HepG2 (cell line): ENCODE measurements around the gene FLAD1. TPM values are rescaled to one million over a fixed set of nuclear protein-coding genes. Genes with fewer than 3 reads are reported as not detected.

ENCODE experiments used
- ARID3A ChIP-seq: IDR thresholded peaks from 2 replicates; pipeline ENCODE4 v1.6.1; 2012; ENCODE audit warnings: low read depth, low read length, improper control_type of control experiment
- BHLHE40 ChIP-seq: IDR thresholded peaks from 2 replicates; pipeline ENCODE4 v1.6.1; 2011; ENCODE audit warnings: low read length, improper control_type of control experiment
- FOXO1 ChIP-seq: sonication (generic); formaldehyde crosslinking; IDR thresholded peaks from 2 replicates; pipeline ENCODE4 v1.4.0; 2020; ENCODE audit warnings: missing genetic modification reagents
- FOXO4 ChIP-seq: sonication (generic); formaldehyde crosslinking; conservative IDR thresholded peaks from 2 replicates; pipeline ENCODE4 v1.8.1; 2023; ENCODE audit warnings: missing genetic modification reagents
- HDAC2 ChIP-seq: sonication (generic); formaldehyde crosslinking; IDR thresholded peaks from 2 replicates; pipeline ENCODE4 v1.4.0; 2020; ENCODE audit warnings: missing genetic modification reagents
- IRF9 ChIP-seq: sonication (generic); formaldehyde crosslinking; IDR thresholded peaks from 2 replicates; pipeline ENCODE4 v1.8.0; 2022; ENCODE audit warnings: missing genetic modification reagents, mild to moderate bottlenecking, borderline replicate concordance
- KDM3A ChIP-seq: IDR thresholded peaks from 2 replicates; pipeline ENCODE4 v1.6.1; 2018; ENCODE audit warnings: low read depth, missing compliant biosample characterization
- LRRFIP1 ChIP-seq: sonication (generic); formaldehyde crosslinking; conservative IDR thresholded peaks from 2 replicates; pipeline ENCODE4 v1.4.0; 2020; ENCODE audit warnings: missing genetic modification reagents
- MTA1 ChIP-seq: sonication (generic); formaldehyde crosslinking; IDR thresholded peaks from 2 replicates; pipeline ENCODE4 v1.4.0; 2020; ENCODE audit warnings: missing genetic modification reagents, mild to moderate bottlenecking, borderline replicate concordance
- NRL ChIP-seq: sonication (generic); formaldehyde crosslinking; IDR thresholded peaks from 2 replicates; pipeline ENCODE4 v1.5.0; 2020; ENCODE audit warnings: missing genetic modification reagents, mild to moderate bottlenecking, moderate library complexity, borderline replicate concordance
- PAWR ChIP-seq: sonication (generic); formaldehyde crosslinking; IDR thresholded peaks from 2 replicates; pipeline ENCODE4 v1.4.0; 2020; ENCODE audit warnings: missing genetic modification reagents, mild to moderate bottlenecking, borderline replicate concordance
- PRPF4 ChIP-seq: fragments of 200-400 bp; formaldehyde crosslinking; IDR thresholded peaks from 2 replicates; pipeline ENCODE4 v1.6.1; 2016; ENCODE audit warnings: low read length, low read depth; ENCODE audit not compliant: poor library complexity, severe bottlenecking
- RBAK ChIP-seq: sonication (generic); formaldehyde crosslinking; IDR thresholded peaks from 2 replicates; pipeline ENCODE4 v1.5.1; 2020; ENCODE audit warnings: mild to moderate bottlenecking, missing genetic modification reagents
- SIN3B ChIP-seq: fragments of 150-350 bp; IDR thresholded peaks from 2 replicates; pipeline ENCODE4 v1.6.1; 2014; ENCODE audit warnings: low read length
- SP2 ChIP-seq: sonication (generic); formaldehyde crosslinking; IDR thresholded peaks from 2 replicates; pipeline ENCODE4 v1.5.1; 2020; ENCODE audit warnings: mild to moderate bottlenecking, missing genetic modification reagents
- SRF ChIP-seq: IDR thresholded peaks from 2 replicates; pipeline ENCODE4 v1.6.1; 2011; ENCODE audit warnings: mild to moderate bottlenecking, low read depth, low read length, moderate library complexity
- SRSF1 ChIP-seq: fragments of 200-400 bp; formaldehyde crosslinking; optimal IDR thresholded peaks from 2 replicates; pipeline ENCODE3; 2017; ENCODE audit warnings: mild to moderate bottlenecking, low read depth, low read length, moderate library complexity
- WIZ ChIP-seq: sonication (generic); formaldehyde crosslinking; IDR thresholded peaks from 2 replicates; pipeline ENCODE4 v1.5.1; 2020; ENCODE audit warnings: mild to moderate bottlenecking, missing genetic modification reagents
- ZNF607 ChIP-seq: sonication (generic); formaldehyde crosslinking; IDR thresholded peaks from 2 replicates; pipeline ENCODE4 v1.5.1; 2020; ENCODE audit warnings: missing genetic modification reagents, mild to moderate bottlenecking, borderline replicate concordance
- ZXDC ChIP-seq: sonication (generic); formaldehyde crosslinking; IDR thresholded peaks from 2 replicates; pipeline ENCODE4 v1.5.0; 2020; ENCODE audit warnings: mild to moderate bottlenecking, missing genetic modification reagents
- polyA plus RNA-seq, 8 experiments: library from polyadenylated mRNA; depleted of rRNA in 3 of 8; stranded (reverse) in 7 of 8; unstranded in 1 of 8; fragments of >200 nt; fragmentation: Illumina TruSeq in 4 of 8; extraction: Trizol in 4 of 8; gene quantifications; 2 replicates each; pipeline versions ENCODE4 v1.2.1 to v1.2.3, GENCODE V29; 2011 to 2016; ENCODE audit warnings: low read depth in 4 of 8, missing spikeins in 1 of 8, mixed read lengths in 1 of 8; ENCODE audit not compliant: insufficient read depth in 1 of 8
- total RNA-seq, 5 experiments: library from RNA; depleted of rRNA; stranded (reverse); fragments of >200 nt; fragmentation: Illumina TruSeq; extraction: Trizol; gene quantifications; 2 replicates each; pipeline ENCODE4 v1.2.3, GENCODE V29; 2016; ENCODE audit warnings: low read depth in 1 of 5

Gene FLAD1
- total and polyA plus RNA-seq, 2 of the 13 experiments (the other 11 are each of a cell fraction or from before 2014, with no cell fraction given) = 25.9 to 32.8 TPM

GRCh38 chr1:155003766-155004351, 20.7 kb downstream of the FLAD1 start (continued):
- TF ChIP-seq ZXDC = no peak
- TF ChIP-seq ARID3A = no peak
- no peak for TF ChIP-seq LRRFIP1
- no peak for TF ChIP-seq PAWR
- TF ChIP-seq WIZ = no peak
- TF ChIP-seq SRSF1 = peak; percentile 65
- no peak for TF ChIP-seq SIN3B
- no peak for TF ChIP-seq FOXO1
- TF ChIP-seq IRF9 (CRISPR knock-in tag) = peak; percentile 45; the same call in 1 of the 2 replicates
- TF ChIP-seq SP2 (CRISPR knock-in tag) = no peak
- TF ChIP-seq ZNF607 = no peak
- TF ChIP-seq NRL (CRISPR knock-in tag) = no peak
- TF ChIP-seq BHLHE40 = peak; percentile 49; the same call in 1 of the 2 replicates
- TF ChIP-seq PRPF4 = no peak
- TF ChIP-seq MTA1 (CRISPR knock-in tag) = peak; percentile 64; the same call in 1 of the 2 replicates
- TF ChIP-seq KDM3A = no peak
- no peak for TF ChIP-seq RBAK (CRISPR knock-in tag)
- TF ChIP-seq FOXO4 = 0 out of 2 replicates have a peak, but pooled peaks have one; percentile 10
- peak; percentile 52; the same call in 1 of the 2 replicates for TF ChIP-seq SRF
- TF ChIP-seq HDAC2 = peak; percentile 17; the same call in 1 of the 2 replicates
